IMR-90 (cell line): Measurements from ENCODE around the gene STXBP6. TPM values are rescaled to one million over a fixed set of nuclear protein-coding genes. Genes with fewer than 3 reads are reported as not detected.

ENCODE experiments used
- ATAC-seq: fragments of 200-7000 bp; cut with Tn5 transposase; 2 replicates; pipeline ENCODE4 v1.9.1; 2020; ENCODE audit warnings: low read depth, mild to moderate bottlenecking, moderate library complexity
- BruUV-seq: library from RNA; stranded (reverse); fragments of 400-500 nt; replicated peaks from 2 replicates; lab custom pipeline; 2021; lab: Mats Ljungman, UMichigan
- CTCF ChIA-PET: fragments of 300-600 bp; formaldehyde crosslinking; extraction: SDS; loops from one replicate; lab custom pipeline; 2021; ENCODE audit warnings: antibody characterized with exemption; lab: Yijun Ruan, JAX
- POLR2A ChIA-PET: fragments of 300-600 bp; sonication (Branson Sonifier 250); formaldehyde crosslinking; loops from one replicate; lab custom pipeline; 2022; ENCODE audit warnings: antibody characterized with exemption; ENCODE audit not compliant: unreplicated experiment; lab: Charles Lee
- DNase-seq: peaks from one replicate; pipeline ENCODE4 v3.0.0; 2013
- H2AFZ ChIP-seq: replicated peaks from 2 replicates; pipeline ENCODE3; 2013; ENCODE audit warnings: low read length, mild to moderate bottlenecking; ENCODE audit not compliant: poor library complexity
- H2AK5ac ChIP-seq: 2 replicates; pipeline ENCODE4 v1.6.1; 2013; ENCODE audit warnings: low read depth, low read length, inconsistent platforms
- H2AK9ac ChIP-seq: replicated peaks from 2 replicates; pipeline ENCODE3; 2013; ENCODE audit warnings: mild to moderate bottlenecking, low read depth, low read length, moderate library complexity; ENCODE audit not compliant: poor library complexity
- H2BK120ac ChIP-seq: 2 replicates; pipeline ENCODE4 v1.6.1; 2013; ENCODE audit warnings: low read depth, low read length, inconsistent platforms
- H2BK15ac ChIP-seq: 3 replicates; pipeline ENCODE4 v1.6.1; 2013; ENCODE audit warnings: low read depth, low read length, inconsistent platforms
- H2BK20ac ChIP-seq: 2 replicates; pipeline ENCODE4 v1.6.1; 2013; ENCODE audit warnings: low read depth, mild to moderate bottlenecking, inconsistent platforms, low read length, moderate library complexity
- H2BK5ac ChIP-seq: 2 replicates; pipeline ENCODE4 v1.6.1; 2013; ENCODE audit warnings: mild to moderate bottlenecking, low read depth, low read length, inconsistent platforms; ENCODE audit not compliant: poor library complexity, severe bottlenecking
- H3K14ac ChIP-seq: replicated peaks from 2 replicates; pipeline ENCODE4 v1.6.1; 2013; ENCODE audit warnings: low read depth, low read length, inconsistent platforms
- H3K18ac ChIP-seq: 2 replicates; pipeline ENCODE4 v1.6.1; 2013; ENCODE audit warnings: low read depth, low read length, control low read depth
- H3K23ac ChIP-seq: 2 replicates; pipeline ENCODE4 v1.6.1; 2013; ENCODE audit warnings: low read depth, low read length, inconsistent platforms
- H3K27ac ChIP-seq: 2 replicates; pipeline ENCODE4 v1.5.1; 2013; ENCODE audit warnings: mild to moderate bottlenecking, control low read depth, low read length; ENCODE audit not compliant: insufficient read depth
- H3K27me3 ChIP-seq: 2 replicates; pipeline ENCODE4 v1.6.1; 2013; ENCODE audit warnings: low read length; ENCODE audit not compliant: control insufficient read depth, insufficient read depth
- H3K36me3 ChIP-seq: 2 replicates; pipeline ENCODE4 v1.6.1; 2013; ENCODE audit warnings: low read length, mixed read lengths; ENCODE audit not compliant: control insufficient read depth, insufficient read depth
- H3K4ac ChIP-seq: 2 replicates; pipeline ENCODE4 v1.6.1; 2013; ENCODE audit warnings: low read depth, low read length, inconsistent platforms
- H3K4me1 ChIP-seq: 2 replicates; pipeline ENCODE4 v1.6.1; 2013; ENCODE audit warnings: low read length, mixed read lengths; ENCODE audit not compliant: control insufficient read depth, insufficient read depth
- H3K4me2 ChIP-seq: 2 replicates; pipeline ENCODE4 v1.6.1; 2013; ENCODE audit warnings: low read depth, mild to moderate bottlenecking, control low read depth, low read length, moderate library complexity
- H3K4me3 ChIP-seq: 2 replicates; pipeline ENCODE4 v1.5.1; 2013; ENCODE audit warnings: low read depth, mild to moderate bottlenecking, control low read depth, low read length, moderate library complexity; ENCODE audit not compliant: insufficient read depth
- H3K56ac ChIP-seq: 2 replicates; pipeline ENCODE4 v1.6.1; 2013; ENCODE audit warnings: low read length, inconsistent platforms; ENCODE audit not compliant: insufficient read depth; ENCODE audit errors: extremely low read depth
- H3K79me1 ChIP-seq, 2 experiments: 2 replicates each; pipeline ENCODE4 v1.6.1; 2013; ENCODE audit warnings: low read length in 2 of 2, inconsistent platforms in 1 of 2, low read depth in 1 of 2
- H3K9ac ChIP-seq: 2 replicates; pipeline ENCODE4 v1.6.1; 2013; ENCODE audit warnings: low read depth, low read length, control low read depth
- H3K9me1 ChIP-seq: 2 replicates; pipeline ENCODE4 v1.6.1; 2013; ENCODE audit warnings: low read length, inconsistent platforms; ENCODE audit not compliant: insufficient read depth
- H3K9me3 ChIP-seq: 2 replicates; pipeline ENCODE4 v1.6.1; 2013; ENCODE audit warnings: low read length; ENCODE audit not compliant: control insufficient read depth, insufficient read depth
- H4K20me1 ChIP-seq: 2 replicates; pipeline ENCODE4 v1.6.1; 2013; ENCODE audit warnings: low read length, inconsistent platforms; ENCODE audit not compliant: insufficient read depth
- H4K5ac ChIP-seq: 2 replicates; pipeline ENCODE4 v1.6.1; 2013; ENCODE audit warnings: mild to moderate bottlenecking, low read depth, low read length, control low read depth
- H4K8ac ChIP-seq, 2 experiments: 2 replicates each; pipeline ENCODE4 v1.6.1; 2013; ENCODE audit warnings: low read depth in 2 of 2, low read length in 2 of 2, control low read depth in 1 of 2, inconsistent platforms in 1 of 2
- H4K91ac ChIP-seq: 2 replicates; pipeline ENCODE4 v1.6.1; 2013; ENCODE audit warnings: low read depth, low read length, inconsistent platforms; ENCODE audit not compliant: insufficient read depth
- CEBPB ChIP-seq: IDR thresholded peaks from 2 replicates; pipeline ENCODE4 v1.6.1; 2012; ENCODE audit warnings: low read depth, low read length, improper control_type of control experiment
- CHD1 ChIP-seq: IDR thresholded peaks from 2 replicates; pipeline ENCODE4 v1.6.1; 2012; ENCODE audit warnings: low read depth, low read length, improper control_type of control experiment
- FOS ChIP-seq: fragments of 150-350 bp; IDR thresholded peaks from 2 replicates; pipeline ENCODE4 v1.6.1; 2016; ENCODE audit warnings: low read depth, low read length
- MAFK ChIP-seq: IDR thresholded peaks from 2 replicates; pipeline ENCODE4 v1.6.1; 2012; ENCODE audit warnings: low read depth, low read length, improper control_type of control experiment
- MAZ ChIP-seq: IDR thresholded peaks from 2 replicates; pipeline ENCODE4 v1.6.1; 2012; ENCODE audit warnings: low read depth, mild to moderate bottlenecking, low read length, improper control_type of control experiment, moderate library complexity, borderline replicate concordance
- MXI1 ChIP-seq: IDR thresholded peaks from 2 replicates; pipeline ENCODE4 v1.6.1; 2012; ENCODE audit warnings: low read depth, mild to moderate bottlenecking, low read length, moderate library complexity, borderline replicate concordance
- NFE2L2 ChIP-seq: fragments of 150-350 bp; IDR thresholded peaks from 2 replicates; pipeline ENCODE4 v1.6.1; 2016; ENCODE audit warnings: low read depth, mild to moderate bottlenecking, low read length
- RAD21 ChIP-seq: IDR thresholded peaks from 2 replicates; pipeline ENCODE4 v1.6.1; 2012; ENCODE audit warnings: low read length, improper control_type of control experiment
- RFX5 ChIP-seq: IDR thresholded peaks from 2 replicates; pipeline ENCODE4 v1.8.0; 2012; ENCODE audit warnings: low read depth, mild to moderate bottlenecking, low read length, moderate library complexity
- SMC3 ChIP-seq: fragments of 150-350 bp; IDR thresholded peaks from 2 replicates; pipeline ENCODE4 v1.6.1; 2016; ENCODE audit warnings: low read depth, mild to moderate bottlenecking, antibody characterized with exemption, low read length, moderate library complexity
- WGBS, 2 experiments: methylation state at CpG; one replicate each; pipeline versions ENCODE4 v1.1.5 to v1.1.7; 2013; ENCODE audit warnings: missing lambda C conversion rate in 2 of 2; ENCODE audit not compliant: insufficient read length in 1 of 2; ENCODE audit errors: extremely low coverage in 2 of 2; 5-methylcytosine and 5-hydroxymethylcytosine counted together
- dilution Hi-C: fragments of 300-500 bp; cut with HindIII; formaldehyde crosslinking; loops from one replicate; pipeline ENCODE4 v1.14.3; 2018; ENCODE audit warnings: low sequenced_read_pairs; ENCODE audit not compliant: unreplicated experiment
- in situ Hi-C: fragments of 300-500 bp; cut with MboI; formaldehyde crosslinking; loops from 3 replicates; pipeline ENCODE4 v1.14.3; 2019; ENCODE audit warnings: low sequenced_read_pairs, inconsistent platforms, mixed read lengths
- intact Hi-C: fragments of 100-400 bp; cut with micrococcal nuclease; formaldehyde crosslinking; loops from 2 replicates; pipeline ENCODE4 v1.10.0; 2022
- polyA plus RNA-seq, 3 experiments: library from polyadenylated mRNA; depleted of rRNA; stranded (reverse); fragments of >200 nt; gene quantifications; 2 replicates each; pipeline ENCODE4 v1.2.3, GENCODE V29; 2012; ENCODE audit warnings: low replicate concordance in 1 of 3
- total RNA-seq: library from RNA; depleted of rRNA; stranded (reverse); fragments of >200 nt; gene quantifications from 2 replicates; pipeline ENCODE4 v1.2.3, GENCODE V29; 2012
- TF ChIP-seq, protein P1 (sequence below): fragments of 150-350 bp; IDR thresholded peaks from 2 replicates; pipeline ENCODE4 v1.6.1; 2016; ENCODE audit warnings: low read depth, mild to moderate bottlenecking, low read length, moderate library complexity, borderline replicate concordance
- TF ChIP-seq, protein P2 (sequence below): fragments of 150-350 bp; IDR thresholded peaks from 2 replicates; pipeline ENCODE4 v1.6.1; 2017; ENCODE audit warnings: mild to moderate bottlenecking, antibody characterized with exemption, low read length, low read depth

STXBP6 gene
- total and polyA plus RNA-seq, 2 of the 4 experiments (the other 2 are of a cell fraction): 14.2 to 14.3 TPM

DNA sequence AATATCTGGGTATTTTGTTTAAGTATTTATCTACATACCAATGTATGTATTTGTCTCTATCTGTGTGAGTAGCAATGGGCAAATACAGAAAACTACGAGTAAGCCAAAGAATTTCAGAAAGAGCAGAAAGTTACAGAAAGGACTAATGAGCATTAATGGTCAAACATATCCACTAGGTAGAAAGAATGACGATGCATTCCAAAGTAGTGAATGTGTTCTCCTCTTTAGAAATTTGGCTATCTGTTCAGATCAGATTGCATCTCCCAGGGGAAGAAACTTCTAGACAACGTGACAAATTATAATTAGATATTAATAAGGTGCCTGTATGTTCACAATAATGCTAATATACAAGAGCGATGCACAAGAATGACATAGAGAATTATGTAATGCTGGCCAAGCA is 221.5 kb downstream of the STXBP6 start:
- Histone ChIP-seq H4K91ac (no peak overlapping the region), H3K9me3 (no peaks in the 10 kb centered on the region), H3K23ac (no peak overlapping the region), H3K14ac (no peak overlapping the region), H3K4ac (no peak overlapping the region), H2BK20ac (no peak overlapping the region), H3K27ac (no peak overlapping the region), H2AK9ac (no peak overlapping the region), H4K8ac (no peak overlapping the region), H3K79me1 (no peaks in the 10 kb centered on the region), H2BK15ac (no peak overlapping the region), H2BK120ac (no peak overlapping the region), H2AK5ac (no peak overlapping the region), H3K4me3 (no peak overlapping the region), H2BK5ac (no peak overlapping the region), H4K5ac (no peak overlapping the region), H4K20me1 (no peaks in the 10 kb centered on the region), H3K18ac (no peak overlapping the region), H3K36me3 (no peaks in the 10 kb centered on the region), H3K9ac (no peak overlapping the region), H3K9me1 (no peaks in the 10 kb centered on the region; the same call in 1 of the 2 replicates), H3K27me3 (no peaks in the 10 kb centered on the region), H3K56ac (no peak overlapping the region), H3K4me2 (no peak overlapping the region), H3K4me1 (no peaks in the 10 kb centered on the region), H2AFZ (no peak overlapping the region)
- no CpG with 5 or more reads among the region's 4 CpGs for WGBS, 2 experiments
- DNase-seq (no peak), ATAC-seq (no peak)
- CTCF ChIA-PET: no interaction called here
- TF ChIP-seq MAZ (no peak), CHD1 (no peak), SMC3 (no peak), MAFK (no peak), MXI1 (no peak), RAD21 (no peak), FOS (no peak), RFX5 (no peak), NFE2L2 (no peak), CEBPB (no peak)
- TF ChIP-seq, protein P1, sequence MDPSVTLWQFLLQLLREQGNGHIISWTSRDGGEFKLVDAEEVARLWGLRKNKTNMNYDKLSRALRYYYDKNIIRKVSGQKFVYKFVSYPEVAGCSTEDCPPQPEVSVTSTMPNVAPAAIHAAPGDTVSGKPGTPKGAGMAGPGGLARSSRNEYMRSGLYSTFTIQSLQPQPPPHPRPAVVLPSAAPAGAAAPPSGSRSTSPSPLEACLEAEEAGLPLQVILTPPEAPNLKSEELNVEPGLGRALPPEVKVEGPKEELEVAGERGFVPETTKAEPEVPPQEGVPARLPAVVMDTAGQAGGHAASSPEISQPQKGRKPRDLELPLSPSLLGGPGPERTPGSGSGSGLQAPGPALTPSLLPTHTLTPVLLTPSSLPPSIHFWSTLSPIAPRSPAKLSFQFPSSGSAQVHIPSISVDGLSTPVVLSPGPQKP: no peak
- TF ChIP-seq, protein P2, sequence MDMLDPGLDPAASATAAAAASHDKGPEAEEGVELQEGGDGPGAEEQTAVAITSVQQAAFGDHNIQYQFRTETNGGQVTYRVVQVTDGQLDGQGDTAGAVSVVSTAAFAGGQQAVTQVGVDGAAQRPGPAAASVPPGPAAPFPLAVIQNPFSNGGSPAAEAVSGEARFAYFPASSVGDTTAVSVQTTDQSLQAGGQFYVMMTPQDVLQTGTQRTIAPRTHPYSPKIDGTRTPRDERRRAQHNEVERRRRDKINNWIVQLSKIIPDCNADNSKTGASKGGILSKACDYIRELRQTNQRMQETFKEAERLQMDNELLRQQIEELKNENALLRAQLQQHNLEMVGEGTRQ: no peak
- POLR2A ChIA-PET: no interaction called here
- in situ Hi-C loops (no loop called here), intact Hi-C loops (no loop called here), dilution Hi-C loops (no loop called here)
- no TSS peak for BruUV-seq
